Activated CD8-positive, alpha-beta memory T cell treated with anti-CD3 and anti-CD28 coated beads, Interleukin-2, amount 50 U/mL, for 1 hour (primary cell): ENCODE measurements around the gene SLC4A4.
"Not testable (repeated sequence)": the region's sequence is repeated elsewhere in the genome, so short reads cannot be mapped to it uniquely, and the experiment has no call there.

Experiments
- DNase-seq: peaks from one replicate; pipeline ENCODE4 v3.0.0-alpha.2; 2020; ENCODE audit errors: extremely low read depth

SLC4A4 gene

GRCh38 chr4:71408961-71409360 is 70.1 kb downstream of the SLC4A4 start:
- DNase-seq = not testable (repeated sequence)

- DNase-seq = no peak
Observed at GRCh38 chr4:71411981-71412380, 73.2 kb downstream of the SLC4A4 start.

DNA sequence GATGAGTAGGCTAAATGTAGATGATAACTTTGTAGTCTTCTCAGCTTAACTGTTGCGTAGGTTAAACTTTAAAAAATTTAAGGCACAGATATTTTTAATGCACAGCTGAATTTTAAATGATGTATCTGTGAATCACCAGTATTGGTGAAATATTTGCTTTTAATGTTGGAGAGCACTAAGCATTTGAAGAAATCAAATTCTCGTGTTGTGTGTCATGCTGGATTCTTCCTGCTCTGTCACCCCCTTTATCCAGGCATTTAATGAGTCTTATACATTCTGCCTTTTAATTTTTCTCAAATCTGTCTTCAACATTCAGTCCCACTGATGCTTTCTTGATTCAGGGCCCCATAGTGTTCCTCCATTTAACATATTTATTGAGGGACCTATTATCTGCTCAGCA is 76.7 kb downstream of the SLC4A4 start:
- DNase-seq = no peak

DNA sequence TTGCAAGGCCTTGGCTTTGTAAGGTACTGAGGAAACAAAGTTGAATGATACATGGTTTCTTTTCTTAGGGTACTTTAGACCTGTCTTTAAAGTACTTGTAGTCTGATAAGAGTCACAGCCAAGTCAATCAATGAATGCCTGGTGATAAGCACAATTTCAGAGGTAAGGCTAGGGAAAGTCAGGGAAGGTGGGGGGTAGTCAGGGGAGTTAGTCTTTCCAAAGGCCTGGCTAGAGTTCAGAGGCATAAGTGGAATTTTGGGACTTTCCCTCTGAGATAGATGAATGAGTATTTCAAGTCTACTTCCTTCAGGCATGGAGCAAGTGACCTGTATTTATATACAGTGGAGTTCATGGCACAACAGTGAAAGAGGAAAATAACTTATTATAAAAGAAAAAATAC is 78.3 kb downstream of the SLC4A4 start:
- DNase-seq = no peak

DNA sequence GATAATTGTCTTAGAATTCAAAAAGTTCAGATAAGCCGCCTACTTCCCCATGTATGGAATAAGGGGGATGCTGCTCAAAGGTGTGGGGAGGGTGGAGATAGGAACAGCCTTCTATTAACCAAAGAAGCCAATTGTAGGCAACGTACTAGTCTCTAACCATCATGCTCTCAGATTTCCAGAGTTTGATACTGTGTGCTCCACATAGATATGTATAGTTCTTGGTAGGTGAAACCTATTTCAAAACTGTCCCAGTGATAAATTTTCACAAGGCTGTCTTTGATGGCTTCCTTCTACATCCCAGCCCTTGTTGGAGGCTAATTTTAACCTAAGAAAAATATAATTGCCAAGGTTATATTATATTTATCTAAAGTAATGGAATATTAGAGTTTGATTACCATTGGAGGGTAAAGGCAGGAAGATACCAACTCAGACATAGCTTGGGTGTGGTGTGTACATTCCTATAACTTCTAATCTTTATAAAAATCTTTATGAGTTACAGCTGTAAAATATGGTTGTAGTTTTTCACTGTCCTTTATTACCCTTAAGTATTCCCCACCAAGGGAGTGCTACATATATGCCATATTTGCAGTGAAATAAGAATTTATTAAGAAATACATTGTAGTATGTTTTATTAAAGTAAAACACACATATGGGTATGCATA is 87.7 kb downstream of the SLC4A4 start:
- DNase-seq = no peak

DNA sequence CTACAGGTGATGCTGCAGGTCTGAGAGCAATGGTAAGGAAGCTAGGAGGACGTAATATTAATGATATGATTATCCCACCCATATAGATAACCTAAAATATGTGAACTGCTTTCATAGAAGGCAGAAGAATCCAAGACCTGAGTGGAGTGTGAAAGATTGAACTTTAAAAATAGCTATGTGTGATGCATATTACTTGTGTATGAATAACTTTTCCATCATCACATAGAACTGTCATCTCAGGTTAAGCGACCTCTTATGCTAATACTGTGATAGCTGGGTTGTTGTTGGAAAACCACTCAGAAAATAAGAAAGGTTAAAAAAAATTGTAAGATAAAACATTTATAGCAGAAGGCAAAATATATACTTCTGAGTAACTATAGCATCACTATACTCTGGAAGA is 90.3 kb downstream of the SLC4A4 start:
- no peak for DNase-seq

GRCh38 chr4:71429962-71430361 is 91.1 kb downstream of the SLC4A4 start:
- DNase-seq = no peak

DNA sequence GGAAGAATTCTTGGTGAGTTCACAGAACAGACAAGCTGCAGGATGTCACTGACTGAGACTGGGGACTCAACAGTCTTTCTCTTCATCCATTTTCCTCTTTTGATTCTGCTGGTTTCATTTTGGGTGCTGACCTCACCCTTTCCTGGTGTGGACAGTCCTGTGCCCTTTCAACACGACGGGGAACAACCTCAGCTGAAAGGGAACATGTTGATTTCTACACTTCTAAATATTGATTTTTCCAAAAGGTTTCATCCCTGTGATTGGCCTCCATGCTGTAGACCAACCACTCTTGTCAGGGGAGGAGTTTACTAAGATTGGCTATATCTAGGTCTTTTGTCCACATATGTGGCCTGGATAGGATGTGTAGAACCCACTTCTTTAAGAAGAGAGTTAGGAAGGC is 91.8 kb downstream of the SLC4A4 start:
- DNase-seq = no peak

DNA sequence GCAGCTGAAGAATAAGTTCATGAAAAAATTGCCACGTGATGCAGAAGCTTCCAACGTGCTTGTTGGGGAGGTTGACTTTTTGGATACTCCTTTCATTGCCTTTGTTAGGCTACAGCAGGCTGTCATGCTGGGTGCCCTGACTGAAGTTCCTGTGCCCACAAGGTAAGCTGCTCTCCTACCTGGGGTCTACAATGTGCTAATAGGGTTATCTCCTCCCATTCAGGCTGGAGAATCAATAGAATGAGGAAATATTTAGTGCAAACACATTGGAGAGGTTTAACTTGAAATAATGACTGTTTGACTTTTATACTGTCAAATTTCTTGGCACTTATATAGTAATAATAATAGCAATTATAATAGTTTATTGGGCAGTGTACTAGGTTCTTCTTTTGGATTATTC is 101.8 kb downstream of the SLC4A4 start:
- no peak for DNase-seq

DNA sequence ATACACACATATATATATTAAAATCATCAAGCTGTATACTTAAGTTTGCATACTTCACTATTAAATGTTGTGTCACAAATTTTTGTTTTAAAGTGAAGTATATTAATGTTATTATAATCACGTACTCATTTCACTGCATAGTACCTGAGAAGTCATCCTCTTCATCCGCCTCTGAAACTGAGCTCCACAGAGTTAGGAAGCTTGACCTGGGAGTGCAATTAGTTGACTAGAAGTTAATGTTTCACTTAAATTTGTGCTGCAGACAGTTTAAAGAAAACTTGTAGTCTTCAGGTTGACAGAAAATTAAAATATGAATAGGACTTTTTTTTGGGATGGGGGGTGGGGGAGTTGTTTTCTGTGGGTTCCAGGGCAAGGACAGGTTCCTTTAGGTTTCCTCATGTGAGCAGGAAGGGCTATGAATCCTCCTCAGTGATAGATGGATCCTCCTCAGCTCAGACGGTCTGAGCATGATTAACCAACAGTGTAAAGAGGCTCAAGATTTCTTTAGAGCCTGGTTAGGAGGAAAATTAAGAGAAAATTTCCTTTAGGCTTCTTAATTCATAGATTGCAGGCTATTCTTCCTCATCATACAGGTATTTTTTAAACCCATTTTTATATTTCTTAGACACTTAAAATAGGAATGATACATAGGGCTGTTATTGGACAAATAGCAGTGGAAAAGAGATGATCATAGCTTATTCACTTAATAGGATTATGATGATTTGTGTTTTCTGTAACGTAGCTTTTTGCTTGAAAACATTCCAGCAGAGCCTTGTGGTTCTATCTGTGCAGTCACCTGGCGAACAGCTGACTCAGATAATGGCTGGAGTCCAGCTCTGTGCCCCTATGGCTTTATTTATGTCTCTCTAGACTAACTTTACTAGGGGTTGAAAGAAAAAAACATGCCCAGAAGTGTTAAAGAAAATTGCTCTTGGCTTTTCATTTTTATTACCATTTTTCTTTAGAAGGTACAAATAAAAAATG is 102.7 kb downstream of the SLC4A4 start:
- no peak for DNase-seq

DNA sequence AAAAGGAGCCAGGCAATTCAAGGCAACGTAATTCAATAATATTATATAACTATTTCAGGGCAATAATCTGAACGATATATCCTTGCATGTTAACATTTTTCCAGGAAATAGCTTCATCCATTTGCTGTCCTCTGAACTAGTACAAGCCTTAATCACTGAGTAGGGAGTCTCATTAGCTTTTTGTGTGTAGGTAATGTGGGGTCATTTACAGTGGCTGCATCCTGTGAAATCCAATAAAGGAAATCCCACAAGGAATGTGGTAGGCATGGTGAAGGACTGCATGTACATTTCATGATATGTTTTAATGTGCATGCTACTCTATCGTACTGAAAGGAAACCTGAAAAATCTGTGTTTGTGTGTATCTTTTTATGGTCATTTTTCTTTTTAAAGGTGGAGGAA is 103.5 kb downstream of the SLC4A4 start:
- no peak for DNase-seq

DNA sequence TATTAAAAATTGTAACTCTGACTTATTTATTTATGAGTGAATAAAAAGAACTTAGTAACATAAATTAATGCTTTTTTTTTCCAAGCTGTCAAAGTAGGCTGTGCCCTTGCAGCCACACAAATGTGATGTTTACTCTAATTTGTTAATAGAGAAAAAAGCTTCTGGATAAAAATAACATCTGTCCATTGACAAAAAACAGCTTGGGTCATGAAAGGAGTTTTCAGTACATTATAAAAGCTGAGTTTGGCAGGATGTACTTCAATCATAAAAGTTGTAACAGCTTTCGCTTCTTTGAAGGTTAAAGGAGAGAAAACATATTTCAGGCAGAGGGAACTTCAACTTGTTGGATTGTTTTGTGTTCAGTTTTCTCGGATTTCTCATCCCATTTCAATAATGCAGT is 105.6 kb downstream of the SLC4A4 start:
- DNase-seq = no peak

- no peak for DNase-seq
Observed at GRCh38 chr4:71445811-71446210, 107.0 kb downstream of the SLC4A4 start.

DNA sequence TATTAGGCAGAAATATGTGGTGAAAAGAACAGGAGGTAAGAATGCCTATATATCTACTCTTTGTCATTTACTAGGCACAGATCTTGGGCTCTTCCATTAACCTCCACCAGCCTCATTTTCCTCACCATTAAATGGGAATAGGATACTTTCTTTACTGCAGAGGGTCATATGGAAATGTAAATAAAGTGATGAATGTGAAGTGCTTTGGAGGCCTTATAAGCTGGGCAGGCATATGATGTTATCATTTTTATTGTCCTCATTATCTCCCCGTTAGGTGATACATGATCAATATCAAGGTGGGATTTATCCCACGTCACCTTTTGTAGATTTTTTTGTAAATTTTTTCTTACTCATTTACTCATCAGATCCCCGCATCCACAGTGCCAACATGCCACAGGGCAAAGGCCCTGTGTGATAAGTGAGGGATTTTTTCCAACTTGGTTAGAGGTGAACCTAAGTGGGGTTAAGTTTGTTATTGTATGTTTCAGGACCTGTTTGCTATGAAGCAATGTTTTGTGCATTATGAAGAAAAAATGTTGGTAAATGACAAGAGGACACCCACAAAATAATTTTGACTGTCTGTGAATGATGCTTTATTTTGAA is 107.8 kb downstream of the SLC4A4 start:
- DNase-seq = no peak

DNA sequence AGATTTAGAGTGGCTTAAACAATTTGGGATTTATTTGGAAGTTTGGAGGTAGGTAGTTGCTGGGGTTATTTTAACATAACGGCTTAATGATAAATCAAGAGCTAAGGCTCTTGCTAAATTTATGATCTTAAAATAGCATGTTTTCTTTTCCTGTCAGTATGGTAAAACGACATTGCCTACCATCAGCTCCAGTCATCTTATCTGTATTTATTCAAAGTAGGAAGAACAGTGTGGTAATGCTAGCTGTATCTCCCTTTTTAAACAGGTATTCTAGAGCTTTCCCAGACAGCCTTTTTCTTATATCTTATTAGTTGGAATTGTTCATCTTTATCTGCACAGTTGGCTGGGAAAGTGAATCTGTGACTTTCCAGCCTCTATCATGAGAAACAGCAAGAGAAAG is 110.2 kb downstream of the SLC4A4 start:
- no peak for DNase-seq

- no peak for DNase-seq
Observed at GRCh38 chr4:71449878-71450277, 111.1 kb downstream of the SLC4A4 start.

DNA sequence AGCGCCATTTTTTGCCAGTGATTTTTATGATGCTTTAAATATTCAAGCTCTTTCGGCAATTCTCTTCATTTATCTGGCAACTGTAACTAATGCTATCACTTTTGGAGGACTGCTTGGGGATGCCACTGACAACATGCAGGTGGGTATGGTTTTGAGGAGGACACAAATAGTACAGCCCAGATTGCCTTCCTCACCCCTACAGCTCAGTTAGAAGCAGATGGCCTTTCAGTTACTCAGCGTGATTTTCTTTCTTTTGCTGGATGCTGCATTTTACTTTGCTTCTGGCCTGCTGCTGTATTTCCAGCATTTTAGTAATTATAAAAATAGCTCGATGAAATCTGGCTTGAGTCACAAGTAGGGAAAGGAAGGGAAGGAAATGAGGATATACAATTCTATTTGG is 114.7 kb downstream of the SLC4A4 start:
- no peak for DNase-seq

DNA sequence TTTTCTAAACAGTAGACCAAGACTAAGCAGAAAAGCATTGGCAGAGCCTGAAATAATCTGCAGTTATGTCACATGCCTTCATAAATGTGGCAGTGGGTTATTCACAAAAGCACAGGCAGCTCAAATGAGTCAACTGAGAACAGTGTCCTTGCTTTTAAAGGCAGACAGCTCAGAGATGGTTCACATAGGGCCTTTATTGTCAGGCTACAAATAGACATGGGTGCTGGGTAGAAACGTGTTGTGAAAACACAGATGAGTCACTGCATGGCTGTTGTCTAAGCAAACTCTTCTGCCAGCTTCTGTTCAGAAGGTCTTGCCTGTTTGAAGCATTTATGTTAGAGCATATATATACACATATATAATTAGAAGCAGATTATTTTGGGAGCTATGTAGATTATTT is 118.0 kb downstream of the SLC4A4 start:
- no peak for DNase-seq

DNA sequence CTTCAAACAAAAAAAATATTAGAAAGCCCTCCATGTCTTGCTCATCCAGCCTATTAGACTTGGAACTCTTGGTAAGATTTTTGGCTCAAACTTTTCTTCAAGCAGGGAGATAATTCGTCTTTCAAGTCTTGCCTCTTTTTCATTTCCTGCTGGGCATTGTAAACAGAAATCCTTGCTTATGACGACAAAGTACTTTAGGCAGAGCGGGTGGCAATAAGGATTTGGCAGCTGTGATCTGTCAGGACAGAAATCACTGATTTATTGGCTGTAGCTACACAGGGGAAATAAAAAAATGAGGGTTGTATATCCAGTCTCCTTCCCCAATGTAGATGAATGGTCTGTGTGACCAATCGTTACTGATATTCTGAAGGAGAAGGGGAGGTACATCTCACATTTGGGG is 121.6 kb downstream of the SLC4A4 start:
- no peak for DNase-seq

- DNase-seq = no peak
Observed at GRCh38 chr4:71461422-71461821, 122.6 kb downstream of the SLC4A4 start.

GRCh38 chr4:71466775-71467174 is 128.0 kb downstream of the SLC4A4 start:
- DNase-seq = no peak

GRCh38 chr4:71468116-71468710 is 129.4 kb downstream of the SLC4A4 start:
- no peak for DNase-seq
